Prostate gland (tissue), 2 donors: ENCODE data around the gene GRM8. TPM values are rescaled to one million over a fixed set of nuclear protein-coding genes. Genes with fewer than 3 reads are reported as not detected.

Experiments
- DNase-seq: peaks from one replicate; pipeline ENCODE4 v3.0.0-alpha.2; 2019; ENCODE audit warnings: low spot score
- H3K27ac ChIP-seq, 2 donors: fragments of 200-600 bp; sonication (generic); 2 replicates each; pipeline ENCODE4 v1.5.1; 2017 to 2019
- H3K27me3 ChIP-seq: fragments of 200-600 bp; sonication (generic); replicated peaks from 2 replicates; pipeline ENCODE4 v1.5.1; 2019; ENCODE audit not compliant: insufficient read depth
- H3K36me3 ChIP-seq, 2 donors: fragments of 200-600 bp; sonication (generic); 1 replicate in 1 of 2; 2 replicates in 1 of 2; pipeline versions ENCODE4 v1.5.1 to v1.8.1; 2017 to 2019
- H3K4me1 ChIP-seq: fragments of 200-600 bp; sonication (generic); replicated peaks from 2 replicates; pipeline ENCODE4 v1.5.1; 2019
- H3K4me3 ChIP-seq, 2 donors: fragments of 200-600 bp; sonication (generic); 2 replicates each; pipeline ENCODE4 v1.5.1; 2017 to 2019
- H3K9me3 ChIP-seq: fragments of 200-600 bp; sonication (generic); 2 replicates; pipeline ENCODE4 v1.5.1; 2017
- POLR2A ChIP-seq: fragments of 450-650 bp; IDR thresholded peaks from one replicate; pipeline ENCODE4 v1.6.1; 2016; ENCODE audit warnings: antibody characterized with exemption, mild to moderate bottlenecking
- POLR2AphosphoS5 ChIP-seq: sonication (generic); formaldehyde crosslinking; IDR thresholded peaks from one replicate; pipeline ENCODE4 v1.6.1; 2017; ENCODE audit warnings: antibody characterized with exemption
- WGBS: methylation state at CpG from one replicate; pipeline ENCODE4 v1.1.5; 2018; 5-methylcytosine and 5-hydroxymethylcytosine counted together
- intact Hi-C: fragments of 100-400 bp; cut with DNase I; formaldehyde crosslinking; loops from one replicate; pipeline ENCODE4 v1.14.2; 2022
- total RNA-seq, 2 donors: library from RNA; depleted of rRNA; stranded (reverse); fragments of >200 nt; gene quantifications; one replicate each; pipeline ENCODE4 v1.1.0, GENCODE V29; 2016
- TF ChIP-seq, protein P1 (sequence below), 4 experiments: fragments of 200-600 bp in 2 of 4; fragments of 450-650 bp in 2 of 4; sonication (generic) in 2 of 4; IDR thresholded peaks; 1 replicate in 3 of 4; 2 replicates in 1 of 4; pipeline ENCODE4 v1.5.1; 2016 to 2019; ENCODE audit warnings: antibody characterized with exemption in 4 of 4, mild to moderate bottlenecking in 2 of 4, moderate library complexity in 2 of 4

The GRM8 gene
- total RNA-seq, 2 donors from 2014 or later = 1.3 to 3.7 TPM

DNA sequence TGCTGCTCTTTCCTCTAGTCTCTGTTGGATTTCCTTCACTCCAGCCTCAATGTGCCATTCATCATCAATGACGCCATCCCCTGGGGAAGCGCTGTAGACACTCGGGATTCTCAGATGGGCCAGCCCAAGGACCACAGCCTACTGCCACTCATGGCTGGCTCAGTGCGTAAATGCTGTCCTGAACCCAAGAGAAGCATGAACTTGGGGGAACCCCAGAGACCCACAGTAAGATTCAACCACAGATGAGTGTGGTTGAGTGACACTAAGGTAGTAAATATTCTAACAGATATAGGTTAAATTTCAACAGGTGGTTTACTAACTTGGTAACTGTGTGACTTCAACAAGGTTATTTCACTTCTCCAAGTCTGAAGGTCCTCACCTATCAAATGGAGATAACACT is 304.1 kb downstream of the GRM8 start:
- Histone ChIP-seq H3K36me3 (no peaks in the 10 kb centered on the region), H3K4me3 (no peak overlapping the region), H3K27ac (no peak overlapping the region), H3K27me3 (no peaks in the 10 kb centered on the region), H3K9me3 (no peaks in the 10 kb centered on the region), H3K4me1 (no peaks in the 10 kb centered on the region)
- intact Hi-C loops = no loop called here
- no peak for DNase-seq
- WGBS = 90% methylated on average over 4 of the region's 4 CpGs
- no peak for TF ChIP-seq POLR2AphosphoS5
- TF ChIP-seq POLR2A = no peak
- TF ChIP-seq, protein P1, sequence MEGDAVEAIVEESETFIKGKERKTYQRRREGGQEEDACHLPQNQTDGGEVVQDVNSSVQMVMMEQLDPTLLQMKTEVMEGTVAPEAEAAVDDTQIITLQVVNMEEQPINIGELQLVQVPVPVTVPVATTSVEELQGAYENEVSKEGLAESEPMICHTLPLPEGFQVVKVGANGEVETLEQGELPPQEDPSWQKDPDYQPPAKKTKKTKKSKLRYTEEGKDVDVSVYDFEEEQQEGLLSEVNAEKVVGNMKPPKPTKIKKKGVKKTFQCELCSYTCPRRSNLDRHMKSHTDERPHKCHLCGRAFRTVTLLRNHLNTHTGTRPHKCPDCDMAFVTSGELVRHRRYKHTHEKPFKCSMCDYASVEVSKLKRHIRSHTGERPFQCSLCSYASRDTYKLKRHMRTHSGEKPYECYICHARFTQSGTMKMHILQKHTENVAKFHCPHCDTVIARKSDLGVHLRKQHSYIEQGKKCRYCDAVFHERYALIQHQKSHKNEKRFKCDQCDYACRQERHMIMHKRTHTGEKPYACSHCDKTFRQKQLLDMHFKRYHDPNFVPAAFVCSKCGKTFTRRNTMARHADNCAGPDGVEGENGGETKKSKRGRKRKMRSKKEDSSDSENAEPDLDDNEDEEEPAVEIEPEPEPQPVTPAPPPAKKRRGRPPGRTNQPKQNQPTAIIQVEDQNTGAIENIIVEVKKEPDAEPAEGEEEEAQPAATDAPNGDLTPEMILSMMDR (IDR thresholded peaks at IDR 0.05) = no peak

- TF ChIP-seq POLR2A (no peak), POLR2AphosphoS5 (no peak)
- TF ChIP-seq, protein P1 (IDR thresholded peaks at IDR 0.05) = no peak
- no peak for DNase-seq
- intact Hi-C loops = no loop called here
- Histone ChIP-seq H3K9me3 (no peaks in the 10 kb centered on the region), H3K4me3 (no peak overlapping the region), H3K36me3 (no peaks in the 10 kb centered on the region), H3K27me3 (no peaks in the 10 kb centered on the region), H3K4me1 (no peaks in the 10 kb centered on the region), H3K27ac (no peak overlapping the region)
- 64% methylated on average over 4 of the region's 4 CpGs for WGBS
Observed at GRCh38 chr7:126940723-126941307, 311.9 kb downstream of the GRM8 start.

- peak; percentile 51 for DNase-seq
- 14% methylated on average over 2 of the region's 2 CpGs for WGBS
- Histone ChIP-seq H3K4me1 (no peaks in the 10 kb centered on the region), H3K27me3 (no peaks in the 10 kb centered on the region), H3K9me3 (no peaks in the 10 kb centered on the region), H3K36me3 (no peaks in the 10 kb centered on the region), H3K27ac (peak overlapping the region; percentile 3 to 51), H3K4me3 (no peak overlapping the region)
- intact Hi-C loops = no loop called here
- TF ChIP-seq, protein P1 (IDR thresholded peaks at IDR 0.05) = no peak
- TF ChIP-seq POLR2AphosphoS5 = peak; percentile 72
Observed at GRCh38 chr7:126937171-126937570, 315.6 kb downstream of the GRM8 start.

- H3K9me3 ChIP-seq = no peaks in the 10 kb centered on the region
- no peaks in the 10 kb centered on the region for H3K27me3 ChIP-seq
- no peaks in the 10 kb centered on the region for H3K4me1 ChIP-seq
- no peak overlapping the region for H3K4me3 ChIP-seq
- H3K36me3 ChIP-seq = no peaks in the 10 kb centered on the region
- TF ChIP-seq, protein P1 (IDR thresholded peaks at IDR 0.05) = no peak
- no peak for TF ChIP-seq POLR2A
- DNase-seq = no peak
- intact Hi-C loops = no loop called here
- no peak overlapping the region for H3K27ac ChIP-seq
Observed at GRCh38 chr7:126931581-126931980, 321.2 kb downstream of the GRM8 start.

DNA sequence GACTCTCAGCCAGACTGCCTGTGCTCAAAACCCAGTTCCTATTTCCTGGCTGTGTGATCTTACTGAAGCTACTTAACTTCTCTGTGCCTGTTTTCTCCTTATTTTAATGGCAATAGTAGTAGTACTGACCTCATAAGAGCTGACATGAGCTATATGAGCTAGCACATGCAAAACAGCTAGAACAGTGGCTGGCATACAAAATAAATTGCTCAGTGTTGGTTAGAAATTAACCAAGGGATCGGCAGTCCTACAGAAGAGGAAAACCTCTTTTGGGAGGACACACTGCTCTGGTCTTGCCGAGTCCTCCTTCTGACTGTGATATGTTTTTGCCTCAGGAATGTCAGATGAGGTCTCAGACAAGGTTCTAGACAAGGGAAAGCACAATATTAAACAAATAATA is 322.6 kb downstream of the GRM8 start:
- Histone ChIP-seq H3K4me1 (no peaks in the 10 kb centered on the region), H3K27me3 (no peaks in the 10 kb centered on the region), H3K27ac (no peak overlapping the region), H3K4me3 (no peak overlapping the region), H3K36me3 (no peaks in the 10 kb centered on the region), H3K9me3 (no peaks in the 10 kb centered on the region)
- TF ChIP-seq POLR2AphosphoS5 (no peak), POLR2A (no peak)
- TF ChIP-seq, protein P1 (IDR thresholded peaks at IDR 0.05) = no peak
- 46% methylated on average over 2 of the region's 2 CpGs for WGBS
- no peak for DNase-seq
- intact Hi-C loops = no loop called here
